Gastroesophageal sphincter (tissue), 3 donors: ENCODE measurements around the gene PNKD.

Experiments
- POLR2A ChIP-seq, 2 donors: fragments of 450-650 bp; IDR thresholded peaks; one replicate each; pipeline ENCODE4 v1.6.1; 2017; ENCODE audit warnings: antibody characterized with exemption in 2 of 2, mild to moderate bottlenecking in 2 of 2, moderate library complexity in 1 of 2
- TF ChIP-seq, protein P1 (sequence below), 4 experiments: fragments of 200-600 bp in 2 of 4; fragments of 450-650 bp in 2 of 4; sonication (generic) in 1 of 4; IDR thresholded peaks; one replicate each; pipeline ENCODE4 v1.5.1; 2017 to 2019; ENCODE audit warnings: antibody characterized with exemption in 4 of 4, mild to moderate bottlenecking in 2 of 4, moderate library complexity in 2 of 4

- TF ChIP-seq, protein P1, sequence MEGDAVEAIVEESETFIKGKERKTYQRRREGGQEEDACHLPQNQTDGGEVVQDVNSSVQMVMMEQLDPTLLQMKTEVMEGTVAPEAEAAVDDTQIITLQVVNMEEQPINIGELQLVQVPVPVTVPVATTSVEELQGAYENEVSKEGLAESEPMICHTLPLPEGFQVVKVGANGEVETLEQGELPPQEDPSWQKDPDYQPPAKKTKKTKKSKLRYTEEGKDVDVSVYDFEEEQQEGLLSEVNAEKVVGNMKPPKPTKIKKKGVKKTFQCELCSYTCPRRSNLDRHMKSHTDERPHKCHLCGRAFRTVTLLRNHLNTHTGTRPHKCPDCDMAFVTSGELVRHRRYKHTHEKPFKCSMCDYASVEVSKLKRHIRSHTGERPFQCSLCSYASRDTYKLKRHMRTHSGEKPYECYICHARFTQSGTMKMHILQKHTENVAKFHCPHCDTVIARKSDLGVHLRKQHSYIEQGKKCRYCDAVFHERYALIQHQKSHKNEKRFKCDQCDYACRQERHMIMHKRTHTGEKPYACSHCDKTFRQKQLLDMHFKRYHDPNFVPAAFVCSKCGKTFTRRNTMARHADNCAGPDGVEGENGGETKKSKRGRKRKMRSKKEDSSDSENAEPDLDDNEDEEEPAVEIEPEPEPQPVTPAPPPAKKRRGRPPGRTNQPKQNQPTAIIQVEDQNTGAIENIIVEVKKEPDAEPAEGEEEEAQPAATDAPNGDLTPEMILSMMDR (IDR thresholded peaks at IDR 0.05) = no peak
- no peak for TF ChIP-seq POLR2A (IDR thresholded peaks at IDR 0.05)
Measured at GRCh38 chr2:218252509-218253231, 17.6 kb upstream of the PNKD start.
